ENCODE data around the gene NR2C2.
"Not testable (repeated sequence)": the region's sequence is repeated elsewhere in the genome, so short reads cannot be mapped to it uniquely, and the experiment has no call there.

NR2C2 gene

DNA sequence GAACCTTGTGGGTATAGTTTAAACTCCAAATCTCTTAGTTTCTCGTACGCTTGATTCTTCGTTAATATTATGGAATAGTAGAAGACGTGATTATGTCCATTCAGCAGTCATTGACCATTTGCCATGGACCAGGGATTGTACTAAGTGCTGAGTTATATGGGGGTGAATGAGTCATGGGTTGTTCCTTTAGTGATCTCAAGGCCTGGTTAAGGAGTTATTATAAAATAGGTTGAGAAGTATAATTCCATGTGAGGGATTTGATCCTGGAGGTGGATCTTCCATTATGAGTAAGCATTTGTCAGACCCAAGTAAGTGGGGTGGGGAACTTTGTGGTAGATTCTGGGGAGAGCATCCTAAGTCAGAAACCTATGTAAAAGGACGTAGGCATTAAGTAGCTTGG, 15.4 kb downstream of the NR2C2 start:
- DNase-seq: no peak

DNA sequence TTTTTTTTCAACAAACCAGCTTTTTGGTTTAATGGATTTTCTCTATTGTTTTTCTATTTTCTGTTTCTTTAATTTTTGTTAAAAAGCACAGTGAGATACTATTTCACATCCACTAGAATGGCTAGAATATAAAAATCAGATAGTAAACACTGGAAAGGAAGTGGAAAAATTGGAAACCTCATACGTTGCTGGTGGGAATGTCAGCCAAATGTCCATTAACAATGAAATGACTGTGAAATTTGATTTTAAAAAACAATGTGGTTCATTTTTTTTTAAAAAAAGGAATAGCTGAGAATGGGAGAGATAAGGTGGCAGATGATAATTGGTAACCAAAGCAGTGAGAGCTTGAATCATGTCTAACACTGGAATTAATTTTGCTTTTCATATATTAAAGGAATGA, 19.9 kb downstream of the NR2C2 start:
- no peak for DNase-seq

DNA sequence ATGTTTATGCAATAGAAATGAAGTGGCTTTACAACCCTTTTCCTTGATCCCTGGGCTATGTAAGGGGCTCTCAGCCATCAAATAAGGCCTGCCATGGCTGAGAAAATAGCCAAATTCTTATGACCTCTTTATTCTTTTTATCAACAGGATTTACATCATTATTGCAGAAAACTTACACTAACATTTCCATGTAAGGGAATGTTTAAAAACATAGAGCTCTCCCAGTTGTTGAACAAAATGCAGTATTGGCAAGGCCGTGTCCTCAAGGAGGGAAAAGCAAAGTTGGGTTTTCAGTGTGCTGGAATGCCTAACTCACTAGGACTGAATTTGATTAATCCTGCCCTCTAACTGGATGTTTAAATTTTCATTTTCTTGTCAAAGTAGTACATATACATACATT, 22.3 kb downstream of the NR2C2 start:
- DNase-seq: no peak

DNA sequence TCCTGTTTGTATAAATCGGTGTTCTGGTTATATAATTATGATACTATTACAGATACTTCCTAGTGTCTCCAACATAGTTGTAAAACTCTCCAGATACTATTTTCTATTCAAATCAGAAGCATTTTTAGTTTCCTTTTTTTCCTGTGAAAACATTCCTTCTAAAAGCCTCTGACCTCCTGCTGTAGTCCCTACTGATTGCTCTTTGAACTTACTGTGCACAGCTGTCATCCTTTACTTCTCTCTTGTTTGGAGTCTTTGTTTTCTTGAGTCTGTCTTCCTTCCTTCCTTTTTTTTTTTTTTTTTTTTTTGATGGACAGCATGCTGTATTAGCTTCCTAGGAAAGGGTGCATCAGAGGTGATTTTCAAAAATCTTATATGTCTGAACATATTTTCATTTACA, 28.9 kb downstream of the NR2C2 start:
- no peak for DNase-seq

DNA sequence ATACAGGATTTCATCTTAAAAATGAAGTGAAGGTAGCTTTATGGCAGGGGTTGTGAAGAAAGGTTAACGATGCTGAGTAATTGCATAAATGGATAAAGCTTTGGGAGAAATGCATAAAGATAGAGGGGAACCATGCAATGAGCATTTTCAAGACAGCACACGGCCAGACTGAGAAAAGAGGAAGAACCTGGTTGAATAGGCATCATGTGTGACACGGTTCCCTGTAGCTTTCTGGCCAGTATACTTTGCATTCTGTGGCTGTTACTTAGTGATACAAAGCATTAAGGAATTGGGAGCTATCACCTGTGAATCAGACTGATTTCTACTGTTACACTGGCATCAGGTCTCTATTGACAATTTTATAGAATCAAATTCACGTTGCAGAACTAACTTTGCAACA, 33.3 kb downstream of the NR2C2 start:
- DNase-seq: no peak

DNA sequence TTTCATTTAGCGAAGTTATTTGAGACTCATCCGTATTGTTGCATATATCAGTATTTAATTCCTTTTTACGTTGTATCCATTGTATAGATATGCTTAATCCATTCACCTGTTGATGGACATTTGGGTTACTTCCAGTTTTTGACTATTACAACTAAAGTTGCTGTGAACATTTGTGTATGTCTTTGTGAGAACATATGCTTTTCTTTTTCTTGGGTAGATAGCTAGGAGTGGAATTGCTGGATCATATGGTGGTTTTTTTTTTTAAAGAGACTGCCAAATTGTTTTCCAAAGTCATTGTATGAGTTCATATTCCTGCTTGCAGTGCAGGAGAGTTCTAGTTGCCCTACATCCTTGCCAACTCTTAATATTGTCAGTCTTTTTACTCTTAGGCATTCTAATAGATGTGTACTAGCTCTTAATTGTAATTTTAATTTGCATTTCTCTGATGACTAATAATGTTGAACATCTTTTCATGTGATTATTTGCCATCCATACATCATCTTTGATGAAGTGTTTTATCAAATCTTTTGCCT, 37.3 kb downstream of the NR2C2 start:
- DNase-seq: no peak

DNA sequence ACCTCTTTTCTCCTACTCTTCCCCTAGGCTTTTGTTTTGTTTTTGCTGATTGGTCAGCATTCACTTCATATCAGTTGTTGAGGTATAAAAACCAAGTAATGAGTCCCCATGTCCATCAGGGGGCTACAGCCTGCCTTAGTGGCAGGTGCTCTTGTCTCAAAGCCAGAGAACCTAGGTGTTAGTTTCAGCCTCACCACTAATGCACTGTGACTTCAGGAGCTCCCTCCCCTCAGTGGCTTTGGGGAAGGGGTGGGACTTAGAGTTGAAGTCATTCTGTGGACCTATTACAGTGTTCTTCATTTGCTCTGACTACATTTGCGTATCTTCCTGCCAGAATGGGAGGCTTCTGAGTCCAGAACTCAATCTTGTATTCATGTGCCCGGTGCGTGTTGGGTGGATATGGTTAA, 41.6 kb downstream of the NR2C2 start:
- no peak for DNase-seq

DNA sequence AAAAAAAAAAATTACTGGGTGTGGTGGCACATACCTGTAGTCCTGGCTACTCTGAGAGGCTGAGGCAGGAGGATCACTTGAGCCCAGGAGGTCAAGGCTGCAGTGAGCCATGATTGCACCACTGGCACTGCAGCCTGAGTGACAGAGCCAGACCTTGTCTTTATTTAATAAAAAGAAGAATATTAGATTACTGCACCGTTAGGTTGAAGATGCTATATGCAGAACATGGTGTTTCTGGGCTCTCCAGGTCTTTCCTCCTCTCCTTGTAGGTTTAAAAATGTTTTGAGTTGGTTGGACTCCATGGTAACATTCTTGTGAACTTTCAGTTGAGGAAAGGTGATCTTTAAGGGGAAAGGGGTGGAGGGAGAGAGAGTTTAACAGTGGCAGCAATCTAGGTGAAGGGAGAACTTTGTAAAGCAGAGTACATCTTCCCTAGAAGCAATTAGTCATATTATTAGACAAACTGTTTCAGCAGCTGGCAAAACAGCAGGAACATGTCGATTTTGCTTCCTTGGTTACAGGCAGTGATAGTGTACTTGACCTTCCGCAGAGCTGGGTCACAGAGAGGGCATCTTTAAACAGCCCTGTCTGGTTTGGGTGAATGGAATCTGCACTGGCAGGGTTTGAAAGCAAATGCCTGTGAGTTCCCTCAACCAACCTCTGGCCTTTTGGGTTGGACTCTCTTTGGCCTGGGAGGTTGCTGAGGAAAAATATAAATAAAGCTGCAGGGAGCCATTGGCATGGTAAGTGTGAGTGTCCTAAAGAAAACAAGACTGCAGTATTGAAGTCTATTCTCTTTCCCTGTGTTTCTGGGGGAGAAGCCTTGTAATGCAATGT, 42.8 kb downstream of the NR2C2 start:
- DNase-seq: no peak

DNA sequence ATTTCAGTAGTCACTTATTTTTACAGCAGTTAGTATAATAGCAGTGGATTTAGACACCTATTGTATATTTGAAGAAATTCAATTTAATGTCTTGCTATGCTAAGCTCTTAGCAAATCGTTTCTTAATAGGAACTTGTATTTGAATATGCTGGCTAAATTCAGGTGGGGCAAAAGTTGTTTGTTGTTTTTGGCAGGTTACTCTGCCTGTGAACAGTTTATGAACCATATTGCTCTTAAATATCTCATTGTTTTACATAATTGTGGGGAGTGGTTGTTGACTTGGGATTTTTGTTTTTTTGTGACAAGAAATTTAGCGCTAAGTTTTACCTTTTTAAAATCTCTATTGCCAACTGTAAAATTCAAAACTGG, 43.4 kb downstream of the NR2C2 start:
- no peak for DNase-seq

DNA sequence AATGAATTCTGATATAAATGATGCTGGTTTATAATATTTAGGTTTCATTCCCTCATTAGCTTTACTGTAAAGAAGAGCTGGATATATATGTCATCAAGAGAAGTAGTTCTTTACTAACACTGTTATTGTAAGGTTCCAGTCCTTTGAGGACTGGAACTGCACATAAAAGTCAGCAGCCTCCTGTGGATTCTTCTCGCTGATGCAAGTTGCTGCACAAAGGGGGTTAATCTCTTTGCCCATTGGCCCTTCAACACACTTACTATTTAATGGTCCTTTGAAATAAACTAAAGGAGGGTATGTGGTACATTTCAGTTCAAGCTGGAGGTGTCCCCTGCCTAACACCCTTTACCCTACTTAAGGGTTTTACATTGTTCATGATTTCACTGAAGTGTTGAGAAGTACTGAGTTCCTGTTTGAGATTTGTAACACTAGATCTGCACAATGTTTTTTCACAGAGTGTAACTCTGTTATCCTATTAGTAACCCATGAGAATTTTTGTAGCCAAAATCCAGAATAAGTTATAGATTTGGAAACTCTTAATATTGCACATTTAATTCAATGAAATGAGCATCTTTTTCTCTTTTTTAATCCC, 43.9 kb downstream of the NR2C2 start:
- no peak for DNase-seq

DNA sequence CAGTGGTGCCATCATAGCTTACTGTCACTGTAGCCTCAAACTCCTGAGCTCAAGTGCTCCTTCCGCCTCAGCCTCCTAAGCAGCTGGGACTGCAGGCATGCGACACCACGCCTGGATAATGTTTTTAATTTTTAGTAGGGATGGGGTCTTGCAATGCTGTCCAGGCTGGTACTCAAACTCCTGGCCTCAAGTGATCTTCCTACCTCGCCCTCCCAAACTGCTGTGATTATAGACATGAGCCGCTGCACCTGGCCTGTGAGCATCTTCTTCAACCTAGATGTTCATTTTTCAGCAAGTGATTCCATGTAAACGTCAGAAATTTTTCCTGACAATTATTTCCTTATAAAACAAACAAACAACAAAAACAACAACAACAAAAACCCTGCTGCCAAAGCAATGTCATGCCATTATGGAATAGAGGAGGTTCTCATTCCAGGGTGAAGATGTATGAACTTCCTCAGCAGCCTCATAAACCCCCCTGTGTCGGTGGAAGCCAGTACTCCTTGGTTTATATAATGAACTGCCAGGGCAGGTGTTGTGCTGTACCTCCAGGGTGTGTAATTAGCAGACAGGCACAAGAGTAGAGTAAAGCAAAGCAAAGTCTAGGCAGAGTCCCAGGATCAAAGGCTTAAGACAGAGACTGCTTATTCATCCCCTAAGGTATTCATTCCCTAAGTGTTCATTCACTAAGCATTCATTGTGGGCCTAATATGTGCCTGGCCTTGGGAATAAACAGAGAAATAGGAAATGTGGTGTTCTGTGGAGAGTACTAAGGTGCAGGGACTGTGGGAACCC, 44.6 kb downstream of the NR2C2 start:
- no peak for DNase-seq

DNA sequence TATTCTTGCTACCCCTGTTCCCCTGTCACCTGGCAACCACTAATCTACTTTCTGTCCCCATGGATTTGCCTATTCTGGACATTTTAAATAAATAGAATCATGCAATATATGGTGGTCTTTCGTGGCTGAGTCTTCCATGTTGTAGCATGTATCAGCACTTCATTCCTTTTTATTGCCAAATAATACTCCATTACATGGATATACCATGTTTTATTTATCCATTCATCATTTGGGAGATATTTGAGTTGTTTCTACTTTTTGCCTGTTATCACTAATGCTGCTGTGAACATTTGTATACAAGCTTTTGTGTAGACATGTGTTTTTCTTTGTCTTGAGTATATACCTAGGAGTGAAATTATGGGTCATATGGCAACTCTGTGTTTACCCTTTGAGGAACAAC, 50.6 kb downstream of the NR2C2 start:
- DNase-seq: no peak

DNA sequence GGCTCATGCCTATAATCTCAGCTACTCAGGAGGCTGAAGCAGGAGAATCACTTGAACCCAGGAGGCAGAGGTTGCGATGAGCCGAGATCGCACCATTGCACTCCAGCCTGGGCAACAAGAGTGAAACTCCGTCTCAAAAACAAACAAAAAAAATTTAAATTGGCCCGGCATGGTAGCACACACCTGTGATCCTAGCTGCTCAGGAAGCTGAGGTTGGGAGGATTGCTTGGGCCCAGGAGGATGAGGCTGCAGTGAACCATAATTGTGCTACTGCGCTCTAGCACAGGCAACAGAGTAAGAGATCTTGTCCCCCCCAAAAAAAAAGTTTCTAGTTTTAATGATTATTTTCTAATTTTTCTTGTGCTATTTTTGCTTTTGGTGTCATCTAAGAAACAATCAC, 51.8 kb downstream of the NR2C2 start:
- DNase-seq: not testable (repeated sequence)

DNA sequence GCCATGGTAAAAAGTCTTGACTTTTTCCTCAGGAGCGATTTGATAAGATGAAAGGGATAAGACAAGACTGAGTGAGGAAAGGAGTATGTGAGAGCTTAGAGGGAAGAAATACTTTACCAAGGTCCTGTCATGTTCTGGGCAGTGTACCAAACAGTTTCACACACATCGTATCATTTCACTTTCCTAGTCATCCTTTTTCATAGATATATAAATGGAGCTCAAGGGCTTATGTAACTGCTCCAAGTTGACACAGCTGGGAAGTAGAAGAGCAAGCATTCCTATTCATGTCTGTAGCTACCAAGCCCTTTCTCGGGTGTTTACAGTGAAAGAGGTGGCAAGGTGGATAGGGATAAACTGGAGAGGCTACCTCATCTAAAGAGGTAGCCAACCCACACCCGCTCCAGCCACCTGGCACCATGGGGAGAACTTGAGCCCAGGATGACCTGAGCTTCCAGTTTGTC, 60.3 kb downstream of the NR2C2 start:
- DNase-seq: no peak

DNA sequence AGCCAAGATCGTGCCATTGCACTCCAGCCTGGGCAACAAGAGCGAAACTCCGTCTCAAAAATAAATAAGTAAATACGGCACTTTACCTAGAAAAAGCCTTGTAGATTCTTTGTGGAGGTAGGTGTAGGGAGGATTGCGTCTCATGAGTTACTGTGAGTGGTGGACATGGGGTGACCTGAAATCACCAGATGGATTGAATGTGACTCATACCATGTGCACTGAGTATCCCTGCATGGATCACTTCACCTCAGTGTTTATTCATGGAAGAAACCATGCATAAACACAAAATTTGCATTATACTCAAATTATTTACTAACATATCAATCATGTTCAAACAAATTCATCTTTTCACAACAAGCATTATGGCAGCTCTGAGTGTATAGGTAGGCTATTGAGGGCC, 61.8 kb downstream of the NR2C2 start:
- no peak for DNase-seq

DNA sequence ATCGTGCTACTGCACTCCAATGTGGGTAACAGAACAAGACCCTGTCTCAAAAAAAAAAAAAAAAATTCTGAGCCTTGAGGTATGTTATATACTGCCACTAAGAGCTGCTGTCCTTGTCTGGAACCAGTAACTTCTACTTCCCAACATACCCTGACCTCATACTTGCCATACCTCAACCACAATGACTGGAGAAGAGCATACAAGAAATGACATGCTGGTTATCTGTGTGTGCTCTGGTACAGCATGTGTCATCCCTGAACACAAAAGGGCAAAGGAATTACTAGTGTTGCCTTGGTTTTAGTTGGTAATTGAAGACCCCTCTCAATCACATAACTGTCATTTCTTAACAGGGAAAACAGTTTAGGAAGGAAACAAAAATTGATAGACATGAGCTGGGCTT, 63.3 kb downstream of the NR2C2 start:
- no peak for DNase-seq

DNA sequence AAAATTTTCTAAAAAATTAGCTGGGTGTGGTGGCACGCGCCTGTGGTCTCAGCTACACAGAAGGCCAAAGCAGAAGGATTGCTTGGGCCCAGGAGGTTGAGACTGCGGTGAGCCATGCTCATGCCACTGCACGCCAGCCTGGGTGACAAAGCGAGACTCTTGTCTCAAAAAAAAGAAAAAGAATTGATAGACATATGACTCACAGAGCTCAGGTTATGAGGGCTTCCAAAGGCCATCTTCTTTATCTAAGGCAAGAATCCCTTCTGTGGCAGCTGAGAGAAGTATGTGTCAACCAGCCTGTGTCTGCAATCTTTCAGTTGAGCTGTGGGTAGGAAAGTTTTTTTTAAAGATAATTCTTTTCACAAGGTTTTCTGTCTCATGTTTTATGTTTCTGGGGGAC, 63.8 kb downstream of the NR2C2 start:
- no peak for DNase-seq

DNA sequence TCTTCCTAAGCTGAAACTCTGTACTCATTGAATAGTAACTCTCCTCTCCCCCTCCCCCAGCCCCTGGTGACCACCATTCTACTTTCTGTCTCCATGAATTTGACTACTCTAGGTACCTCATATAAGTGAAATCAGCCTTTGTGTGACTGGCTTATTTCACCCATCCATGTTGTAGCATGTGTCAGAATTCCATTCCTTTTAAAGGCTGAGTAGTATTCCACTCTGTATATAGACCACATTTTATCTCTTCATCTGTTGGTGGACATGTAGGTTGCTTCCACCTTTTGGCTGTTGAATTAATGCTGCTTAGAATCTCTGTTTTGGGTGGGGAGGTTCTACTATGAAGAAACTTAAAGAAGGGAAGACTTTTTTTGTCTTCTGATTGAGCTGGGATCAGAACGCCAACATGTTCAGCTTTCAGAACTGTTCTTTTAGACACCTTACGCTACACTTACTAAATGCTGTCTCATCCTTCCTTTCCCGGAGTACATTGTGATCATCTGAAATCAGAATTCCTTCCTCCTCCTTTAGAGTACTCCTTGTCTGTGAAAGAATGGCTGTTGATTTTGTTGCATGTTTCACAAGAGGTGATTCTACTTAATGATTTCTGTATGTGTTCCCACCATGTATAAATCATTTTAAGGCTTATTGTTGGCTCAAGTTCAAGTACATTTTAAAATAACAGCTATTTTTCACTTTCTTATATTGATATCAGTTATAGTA, 67.4 kb downstream of the NR2C2 start:
- no peak for DNase-seq

DNA sequence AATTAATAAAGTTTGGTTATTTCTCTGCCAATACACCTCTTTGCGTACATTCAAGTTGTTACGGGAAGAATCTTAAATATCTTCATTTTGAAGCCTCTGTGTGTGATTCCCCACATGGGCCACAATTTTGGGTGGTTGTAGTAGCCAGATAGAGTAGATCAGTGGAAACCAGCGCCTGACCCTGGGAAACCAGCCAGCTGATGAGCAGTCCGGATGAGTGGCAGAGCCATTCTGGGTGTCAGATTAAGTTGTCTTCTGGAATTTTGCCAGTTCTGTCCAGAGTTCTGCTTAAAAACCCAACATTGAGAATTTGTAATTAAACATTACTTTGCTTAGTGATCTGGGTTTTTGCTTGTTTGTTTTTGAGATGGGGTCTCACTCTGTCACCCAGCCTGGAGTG, 68.1 kb downstream of the NR2C2 start:
- DNase-seq: no peak

DNA sequence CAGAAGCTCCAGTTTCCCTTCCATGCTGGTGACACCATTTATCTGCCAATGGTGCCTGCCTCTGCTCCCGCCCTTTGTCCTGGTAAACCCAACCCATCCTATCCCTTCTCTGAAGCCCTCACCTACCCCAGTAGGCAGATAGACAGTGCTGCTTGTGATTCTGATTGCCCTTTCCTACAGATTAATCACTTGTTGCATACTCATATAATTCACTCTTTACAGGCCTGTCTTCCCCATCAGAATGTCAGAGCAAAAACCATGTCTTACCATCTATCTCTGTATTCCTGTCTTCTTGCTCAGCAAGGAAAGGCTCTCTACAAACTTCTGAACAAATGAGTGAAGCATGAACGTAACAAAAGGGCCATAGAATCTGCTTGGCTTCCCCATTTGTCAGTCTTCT, 69.8 kb downstream of the NR2C2 start:
- no peak for DNase-seq

DNA sequence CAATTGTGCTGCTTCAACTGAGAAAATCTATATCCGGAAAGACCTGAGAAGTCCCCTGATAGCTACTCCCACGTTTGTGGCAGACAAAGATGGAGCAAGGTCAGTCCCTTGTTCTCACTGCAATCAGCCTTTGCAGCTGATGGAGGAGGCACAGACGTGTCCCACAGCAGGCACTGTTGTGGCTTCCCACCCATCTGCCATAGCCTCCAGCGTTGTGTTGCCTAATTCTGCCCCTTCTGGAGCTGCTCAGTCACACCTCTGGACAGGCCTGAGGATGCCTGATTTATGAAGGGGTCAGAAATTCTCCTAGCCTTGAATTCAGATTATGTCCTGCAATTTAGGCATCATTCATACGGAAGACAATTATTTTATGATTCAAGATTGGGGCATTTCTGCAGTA, 75.9 kb downstream of the NR2C2 start:
- no peak for DNase-seq

DNA sequence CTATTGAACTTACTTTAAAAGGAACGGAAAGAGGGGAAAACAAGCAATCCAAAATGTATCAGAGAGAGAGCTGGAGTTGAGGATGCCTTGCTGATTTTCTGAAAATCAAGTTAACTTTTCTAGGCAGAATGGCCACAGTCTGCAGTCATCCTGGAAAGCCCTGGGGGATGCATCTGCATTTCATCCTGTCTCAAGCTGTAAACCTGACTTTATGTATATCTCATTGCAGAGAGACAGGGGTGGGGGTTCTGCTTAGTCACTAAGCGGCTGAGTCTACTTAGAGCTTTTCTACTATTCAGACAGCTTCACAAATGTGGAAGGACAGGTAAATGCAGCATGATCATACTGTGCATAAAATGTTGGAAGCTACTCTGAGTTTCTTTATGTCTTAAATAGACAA, 76.3 kb downstream of the NR2C2 start:
- DNase-seq: no peak

DNA sequence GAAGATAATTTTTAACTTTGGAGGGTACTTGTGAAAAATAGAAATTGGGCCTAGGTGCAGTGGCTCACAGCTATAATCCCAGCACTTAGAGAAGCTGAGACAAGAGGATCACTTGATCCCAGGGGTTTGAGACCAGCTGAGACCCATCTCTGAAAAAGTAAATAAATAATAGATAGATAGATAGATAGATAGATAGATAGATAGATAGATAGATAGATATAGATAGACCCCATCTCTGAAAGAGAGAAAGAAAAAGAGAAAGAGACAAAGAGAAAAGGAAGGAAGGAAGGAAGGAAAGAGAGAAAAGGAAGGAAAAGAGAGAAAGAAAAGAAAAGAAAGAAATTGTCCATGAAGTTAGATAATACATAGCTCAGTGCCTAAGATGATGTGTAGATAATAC, 82.2 kb downstream of the NR2C2 start:
- DNase-seq: no peak

Measured in NK-92 treated with Interleukin-12 subunit alpha and Interleukin-12 subunit beta, amount 100 ng/mL, for 24 hours (cell line).